K562 (cell line): ENCODE data around the gene UCKL1. TPM values are rescaled to one million over a fixed set of nuclear protein-coding genes. Genes with fewer than 3 reads are reported as not detected.

Experiments used
- ATAC-seq: fragments of 200-7000 bp; cut with Tn5 transposase; 3 replicates; pipeline ENCODE4 v1.9.1; 2020; ENCODE audit warnings: moderate library complexity
- BruUV-seq: library from RNA; stranded (reverse); fragments of 400-500 nt; replicated peaks from 2 replicates; lab custom pipeline; 2021; lab: Mats Ljungman, UMichigan
- CTCF ChIA-PET: fragments of 300-600 bp; formaldehyde crosslinking; extraction: SDS; loops from one replicate; lab custom pipeline; 2021; ENCODE audit warnings: low intra/inter-chr PET ratio; lab: Yijun Ruan, JAX
- POLR2A ChIA-PET: fragments of 300-600, 350-650 bp; sonication (Branson Sonifier 250); formaldehyde crosslinking; extraction: SDS; loops from one replicate; lab custom pipeline; 2021; ENCODE audit warnings: antibody characterized with exemption, inconsistent platforms; lab: Yijun Ruan, JAX
- DNase-seq, 4 experiments: peaks; one replicate each; pipeline versions ENCODE4 v3.0.0 to v3.0.0-alpha.2; 2011 to 2018; ENCODE audit warnings: low spot score in 3 of 4, mixed read lengths in 3 of 4; ENCODE audit errors: extremely low read depth in 1 of 4
- FAIRE-seq: peaks from 2 replicates; lab custom pipeline; 2011; peaks lifted over from hg19 to GRCh38; lab: Jason Lieb, UNC
- H2AFZ ChIP-seq: 2 replicates; pipeline ENCODE4 v1.6.0; 2011; ENCODE audit warnings: low read depth, low read length, control low read depth, inconsistent platforms
- H3K27ac ChIP-seq: fragments of 200-600 bp; 3 replicates; pipeline ENCODE4 v1.8.0; 2011; ENCODE audit warnings: low read depth, mild to moderate bottlenecking, control low read depth, inconsistent platforms, low read length, moderate library complexity, mixed read lengths; ENCODE audit errors: extremely low read depth
- H3K27me3 ChIP-seq, 2 experiments: fragments of 300-600 bp in 1 of 2; 2 replicates in 1 of 2; 3 replicates in 1 of 2; pipeline versions ENCODE4 v1.6.0 to v1.8.0; 2011; ENCODE audit warnings: inconsistent platforms in 2 of 2, low read length in 2 of 2, mild to moderate bottlenecking in 1 of 2, mixed read lengths in 1 of 2, moderate library complexity in 1 of 2; ENCODE audit not compliant: control insufficient read depth in 2 of 2, insufficient read depth in 2 of 2
- H3K36me3 ChIP-seq: fragments of 300-600 bp; 3 replicates; pipeline ENCODE4 v1.8.0; 2011; ENCODE audit warnings: mild to moderate bottlenecking, low read length, inconsistent platforms; ENCODE audit not compliant: control insufficient read depth, insufficient read depth
- H3K4me1 ChIP-seq, 2 experiments: fragments of 200-600 bp in 1 of 2; replicated peaks in 1 of 2; 2 replicates in 1 of 2; 3 replicates in 1 of 2; pipeline versions ENCODE4 v1.5.1 to v1.8.0; 2011; ENCODE audit warnings: inconsistent platforms in 2 of 2, low read length in 2 of 2, mild to moderate bottlenecking in 1 of 2, mixed read lengths in 1 of 2, moderate library complexity in 1 of 2; ENCODE audit not compliant: control insufficient read depth in 2 of 2, insufficient read depth in 2 of 2
- H3K4me2 ChIP-seq: 2 replicates; pipeline ENCODE4 v1.6.1; 2011; ENCODE audit warnings: low read length, control low read depth, inconsistent platforms, mixed read lengths; ENCODE audit not compliant: insufficient read depth
- H3K4me3 ChIP-seq: fragments of 200-600 bp; sonication (generic), shearing (Covaris generic); 2 replicates; pipeline ENCODE4 v1.5.1; 2016; ENCODE audit warnings: control low read depth, inconsistent platforms
- H3K79me2 ChIP-seq: fragments of 200-600 bp; 3 replicates; pipeline ENCODE4 v1.8.0; 2011; ENCODE audit warnings: low read length, inconsistent platforms; ENCODE audit not compliant: control insufficient read depth, insufficient read depth
- H3K9ac ChIP-seq, 2 experiments: 2 replicates each; pipeline versions ENCODE4 v1.6.0 to v1.6.1; 2011; ENCODE audit warnings: low read depth in 2 of 2, low read length in 2 of 2, control low read depth in 1 of 2, inconsistent platforms in 1 of 2, mild to moderate bottlenecking in 1 of 2, mixed read lengths in 1 of 2; ENCODE audit not compliant: insufficient read depth in 1 of 2
- H3K9me1 ChIP-seq: one replicate; pipeline ENCODE4 v1.6.0; 2011; ENCODE audit warnings: inconsistent platforms, mild to moderate bottlenecking, low read length, moderate library complexity; ENCODE audit not compliant: control insufficient read depth, insufficient read depth
- H3K9me3 ChIP-seq: replicated peaks from 2 replicates; pipeline ENCODE4 v1.5.1; 2011; ENCODE audit warnings: low read depth, low read length, inconsistent platforms; ENCODE audit not compliant: control insufficient read depth, insufficient read depth
- H4K20me1 ChIP-seq: replicated peaks from 2 replicates; pipeline ENCODE4 v1.6.1; 2011; ENCODE audit warnings: low read length, inconsistent platforms, mixed read lengths; ENCODE audit not compliant: control insufficient read depth, insufficient read depth
- MAZ ChIP-seq, 2 experiments: fragments of 450-650 bp in 1 of 2; sonication (generic) in 1 of 2; formaldehyde crosslinking; IDR thresholded peaks in 1 of 2; conservative IDR thresholded peaks in 1 of 2; 2 replicates each; pipeline versions ENCODE4 v1.4.0 to v1.5.0; 2020; ENCODE audit warnings: mild to moderate bottlenecking in 1 of 2, missing genetic modification reagents in 1 of 2
- RBM22 ChIP-seq: fragments of 200-400 bp; formaldehyde crosslinking; IDR thresholded peaks from 2 replicates; pipeline ENCODE4 v1.6.1; 2018; ENCODE audit warnings: low read length, low read depth; ENCODE audit not compliant: poor library complexity, severe bottlenecking
- YY1 ChIP-seq, 3 experiments: IDR thresholded peaks; 2 replicates each; pipeline ENCODE4 v1.6.1; 2011; ENCODE audit warnings: low read length in 2 of 3, mild to moderate bottlenecking in 2 of 3, moderate library complexity in 2 of 3, borderline replicate concordance in 1 of 3, control low read depth in 1 of 3, low read depth in 1 of 3; ENCODE audit not compliant: insufficient read depth in 3 of 3, insufficient replicate concordance in 2 of 3, control insufficient read depth in 1 of 3, insufficient read length in 1 of 3; ENCODE audit errors: extremely low read depth in 1 of 3
- WGBS: fragments of 100-300 bp; shearing (Covaris generic); methylation state at CpG from one replicate; pipeline ENCODE4 v1.1.6; 2016; ENCODE audit warnings: low coverage, mixed read lengths; ENCODE audit not compliant: insufficient coverage; ENCODE audit errors: missing lambda C conversion rate; 5-methylcytosine and 5-hydroxymethylcytosine counted together
- in situ Hi-C: fragments of 300-500 bp; cut with MboI; formaldehyde crosslinking; loops from 4 replicates; pipeline ENCODE4 v1.15.0; 2018; ENCODE audit warnings: inconsistent platforms, mixed read lengths
- intact Hi-C: fragments of 100-400 bp; cut with micrococcal nuclease; formaldehyde crosslinking; loops from 2 replicates; pipeline ENCODE4 v1.14.2; 2022
- polyA plus RNA-seq, 8 experiments: library from polyadenylated mRNA; depleted of rRNA in 4 of 8; stranded (reverse) in 5 of 8; unstranded in 3 of 8; fragments of >200 nt; fragmentation: Nextera tagmentation in 2 of 8; fragmentation: Illumina TruSeq in 1 of 8; extraction: Ambion mirVana in 2 of 8; extraction: Trizol in 1 of 8; gene quantifications; 2 replicates each; pipeline versions ENCODE4 v1.2.1 to v1.2.3, GENCODE V29; 2011 to 2014; ENCODE audit warnings: inconsistent platforms in 1 of 8, missing spikeins in 1 of 8
- total RNA-seq, 7 experiments: library from RNA; depleted of rRNA in 6 of 7; stranded (reverse); fragments of >200 nt in 6 of 7; fragmentation: Illumina TruSeq in 2 of 7; extraction: Trizol in 2 of 7; gene quantifications; 2 replicates each; pipeline versions ENCODE4 v1.2.1 to v1.2.3, GENCODE V29; 2011 to 2021; ENCODE audit warnings: low replicate concordance in 1 of 7

Gene UCKL1
- total and polyA plus RNA-seq, 9 of the 15 experiments (the other 6 are each of a cell fraction or from before 2014, with no cell fraction given): 3.1 to 52.8 (median 24.2) TPM

GRCh38 chr20:63940071-63940471, 16.1 kb downstream of the UCKL1 start:
- CTCF ChIA-PET: no interaction called here
- TF ChIP-seq YY1 (IDR thresholded peaks at IDR 0.05; ENCODE audit: borderline replicate concordance in 1 of 3, control insufficient read depth in 1 of 3, extremely low read depth in 1 of 3, insufficient read depth in 3 of 3, insufficient read length in 1 of 3, insufficient replicate concordance in 2 of 3, low read depth in 1 of 3, low read length in 2 of 3) (peak in 1 of 3 experiments; percentile 35), RBM22 (peak; percentile 76), MAZ (CRISPR knock-in tag; conservative IDR thresholded peaks at IDR 0.05 in 1 of 2, IDR thresholded peaks at IDR 0.05 in 1 of 2) (no peak)
- peaks cover 76% of the 10 kb centered on the region; the same call in 2 of the 3 replicates for H3K36me3 ChIP-seq
- intact Hi-C loops: no loop called here
- no peak for ATAC-seq
- no peak overlapping the region for H3K27ac ChIP-seq
- no peak for DNase-seq
- TSS peak; percentile 52 for BruUV-seq
- in situ Hi-C loops: no loop called here
- no peak overlapping the region for H2AFZ ChIP-seq
- no peak for FAIRE-seq
- WGBS: 92% methylated on average over 17 of the region's 23 CpGs
- peaks cover 8 to 64% of the 10 kb centered on the region in 2 experiments; a peak in 3 of 5 replicates for H3K4me1 ChIP-seq
- H3K9ac ChIP-seq: no peak overlapping the region; a peak in 1 of 4 replicates
- peaks cover 16% of the 10 kb centered on the region for H4K20me1 ChIP-seq
- H3K4me2 ChIP-seq: no peak overlapping the region
- H3K9me1 ChIP-seq: peaks cover 5% of the 10 kb centered on the region
- no peaks in the 10 kb centered on the region for H3K27me3 ChIP-seq
- no peak overlapping the region for H3K4me3 ChIP-seq
- no peaks in the 10 kb centered on the region; the same call in 1 of the 2 replicates for H3K9me3 ChIP-seq
- peaks cover 9% of the 10 kb centered on the region for H3K79me2 ChIP-seq
- POLR2A ChIA-PET: interaction anchor here (0.5 kb wide), 2 partner anchors 249 to 466 kb away, joined by 3 read pairs; no protein-coding TSS in a partner anchor
